OCI-LY7 (cell line): ENCODE data around the gene NCAM2. TPM values are rescaled to one million over a fixed set of nuclear protein-coding genes. Genes with fewer than 3 reads are reported as not detected.

Experiments
- BruUV-seq: library from RNA; stranded (reverse); fragments of 400-500 nt; replicated peaks from 2 replicates; lab custom pipeline; 2021; lab: Mats Ljungman, UMichigan
- CTCF ChIA-PET: fragments of 300-600 bp; sonication (Branson Sonifier 250); formaldehyde crosslinking; loops from one replicate; lab custom pipeline; 2022; ENCODE audit warnings: antibody characterized with exemption; ENCODE audit not compliant: unreplicated experiment; lab: Charles Lee
- POLR2A ChIA-PET: fragments of 300-600 bp; sonication (Branson Sonifier 250); formaldehyde crosslinking; loops from one replicate; lab custom pipeline; 2022; ENCODE audit warnings: antibody characterized with exemption; lab: Charles Lee
- DNase-seq: peaks from one replicate; pipeline ENCODE4 v3.0.0-alpha.2; 2015; ENCODE audit warnings: low spot score
- H2AFZ ChIP-seq: fragments of 200-600 bp; sonication (generic), shearing (Covaris generic); 2 replicates; pipeline ENCODE4 v1.6.1; 2014; ENCODE audit warnings: mild to moderate bottlenecking, antibody characterized with exemption, low read length, moderate library complexity
- H3K27ac ChIP-seq: fragments of 200-600 bp; sonication (generic); 2 replicates; pipeline ENCODE4 v1.5.1; 2014; ENCODE audit warnings: mixed run types, low read depth, mild to moderate bottlenecking, moderate library complexity, low read length, inconsistent platforms; ENCODE audit not compliant: poor library complexity, severe bottlenecking
- H3K36me3 ChIP-seq: fragments of 200-600 bp; sonication (generic); 2 replicates; pipeline ENCODE4 v1.6.1; 2014; ENCODE audit warnings: mild to moderate bottlenecking, antibody characterized with exemption, low read length, moderate library complexity, mixed read lengths; ENCODE audit not compliant: insufficient read depth
- H3K4me1 ChIP-seq: fragments of 200-600 bp; sonication (generic); 2 replicates; pipeline ENCODE4 v1.5.1; 2014; ENCODE audit warnings: mild to moderate bottlenecking, low read length; ENCODE audit not compliant: insufficient read depth, poor library complexity, severe bottlenecking
- H3K4me2 ChIP-seq: fragments of 200-600 bp; sonication (generic); 2 replicates; pipeline ENCODE4 v1.6.1; 2014; ENCODE audit warnings: mild to moderate bottlenecking, low read length
- H3K4me3 ChIP-seq: fragments of 200-600 bp; sonication (generic); 2 replicates; pipeline ENCODE4 v1.5.1; 2014; ENCODE audit warnings: mild to moderate bottlenecking, low read depth, low read length; ENCODE audit not compliant: poor library complexity, severe bottlenecking
- H3K79me2 ChIP-seq: fragments of 200-600 bp; sonication (generic); 2 replicates; pipeline ENCODE4 v1.6.1; 2016; ENCODE audit warnings: low read depth, mild to moderate bottlenecking, low read length, moderate library complexity, mixed read lengths; ENCODE audit not compliant: insufficient read depth
- H3K9me2 ChIP-seq: fragments of 200-600 bp; sonication (generic); 2 replicates; pipeline ENCODE4 v1.6.1; 2016; ENCODE audit warnings: mild to moderate bottlenecking, low read length, mixed read lengths; ENCODE audit not compliant: insufficient read depth
- H3K9me3 ChIP-seq: fragments of 200-600 bp; sonication (generic); 2 replicates; pipeline ENCODE4 v1.6.1; 2014; ENCODE audit warnings: mild to moderate bottlenecking, mixed run types, low read length, mixed read lengths
- H4K20me1 ChIP-seq: fragments of 200-600 bp; sonication (generic); 2 replicates; pipeline ENCODE4 v1.6.1; 2014; ENCODE audit warnings: mild to moderate bottlenecking, antibody characterized with exemption, low read length, moderate library complexity, mixed read lengths; ENCODE audit not compliant: insufficient read depth
- CTCF ChIP-seq: fragments of 200-600 bp; sonication (generic); conservative IDR thresholded peaks from 2 replicates; pipeline ENCODE4 v1.5.1; 2014; ENCODE audit warnings: mild to moderate bottlenecking, antibody characterized with exemption, low read length, moderate library complexity, mixed read lengths
- EZH2phosphoT487 ChIP-seq: fragments of 200-600 bp; sonication (generic); IDR thresholded peaks from 2 replicates; pipeline ENCODE4 v1.6.1; 2018; ENCODE audit warnings: low read depth, borderline replicate concordance, mild to moderate bottlenecking, mixed run types, antibody characterized with exemption, low read length, moderate library complexity, mixed read lengths
- intact Hi-C: fragments of 100-400 bp; cut with micrococcal nuclease; formaldehyde crosslinking; loops from one replicate; pipeline ENCODE4 v1.10.0; 2022; ENCODE audit not compliant: unreplicated experiment
- total RNA-seq, 2 experiments: library from RNA; depleted of rRNA in 1 of 2; stranded (reverse); fragments of >200 nt in 1 of 2; shearing (Covaris generic) in 1 of 2; gene quantifications; 2 replicates each; pipeline ENCODE4 v1.2.3, GENCODE V29; 2014 to 2022

Gene NCAM2
- total RNA-seq, 2 experiments from 2014 or later: not detected

- intact Hi-C loops: no loop called here
- no peaks in the 10 kb centered on the region for H3K9me2 ChIP-seq
- H3K79me2 ChIP-seq: no peaks in the 10 kb centered on the region
- no peaks in the 10 kb centered on the region for H3K36me3 ChIP-seq
- ChIA-PET CTCF (no interaction called here), POLR2A (no interaction called here)
- DNase-seq: peak; percentile 51
- no peak overlapping the region for H3K4me3 ChIP-seq
- no TSS peak for BruUV-seq
- no peaks in the 10 kb centered on the region for H4K20me1 ChIP-seq
- no peak overlapping the region for H3K27ac ChIP-seq
- H3K4me2 ChIP-seq: no peak overlapping the region
- peaks cover 5% of the 10 kb centered on the region; the same call in 1 of the 2 replicates for H3K9me3 ChIP-seq
- no peak overlapping the region for H2AFZ ChIP-seq
- H3K4me1 ChIP-seq: no peaks in the 10 kb centered on the region
- TF ChIP-seq CTCF: peak; percentile 79
- TF ChIP-seq EZH2phosphoT487: no peak
These were observed 165.7 kb downstream of the NCAM2 start for GRCh38 chr21:21163904-21164303.

GRCh38 chr21:21165063-21165645, 166.9 kb downstream of the NCAM2 start:
- no peaks in the 10 kb centered on the region for H3K9me2 ChIP-seq
- intact Hi-C loops: loop anchor here (5.0 kb wide), 1 partner anchor 1627 kb away; no protein-coding TSS in a partner anchor
- TF ChIP-seq EZH2phosphoT487 (no peak), CTCF (no peak)
- ChIA-PET POLR2A (no interaction called here), CTCF (no interaction called here)
- H2AFZ ChIP-seq: no peak overlapping the region
- no TSS peak for BruUV-seq
- DNase-seq: no peak
- no peak overlapping the region for H3K4me3 ChIP-seq
- H4K20me1 ChIP-seq: no peaks in the 10 kb centered on the region
- no peaks in the 10 kb centered on the region for H3K36me3 ChIP-seq
- no peak overlapping the region for H3K4me2 ChIP-seq
- H3K9me3 ChIP-seq: peaks cover 5% of the 10 kb centered on the region; the same call in 1 of the 2 replicates
- no peaks in the 10 kb centered on the region for H3K4me1 ChIP-seq
- H3K79me2 ChIP-seq: no peaks in the 10 kb centered on the region
- H3K27ac ChIP-seq: no peak overlapping the region

- Histone ChIP-seq H4K20me1 (no peaks in the 10 kb centered on the region), H3K4me3 (no peak overlapping the region), H3K27ac (no peak overlapping the region), H3K4me1 (no peaks in the 10 kb centered on the region), H3K4me2 (no peak overlapping the region), H3K79me2 (no peaks in the 10 kb centered on the region), H3K9me2 (no peaks in the 10 kb centered on the region), H2AFZ (no peak overlapping the region), H3K9me3 (peaks cover 23% of the 10 kb centered on the region), H3K36me3 (no peaks in the 10 kb centered on the region)
- ChIA-PET POLR2A (no interaction called here), CTCF (no interaction called here)
- no TSS peak for BruUV-seq
- TF ChIP-seq CTCF: no peak
- DNase-seq: no peak
- intact Hi-C loops: no loop called here
These were observed 176.5 kb downstream of the NCAM2 start for GRCh38 chr21:21174676-21175075.
